22Rv1 (cell line): ENCODE measurements around the gene MAPRE3.

Source experiments
- ZFX ChIP-seq: fragments of 450-650 bp; IDR thresholded peaks from 2 replicates; pipeline ENCODE4 v1.6.1; 2017; ENCODE audit warnings: antibody characterized with exemption, borderline replicate concordance
- TF ChIP-seq, protein P1 (sequence below): fragments of 450-650 bp; IDR thresholded peaks from 2 replicates; pipeline ENCODE4 v1.5.1; 2017; ENCODE audit warnings: mild to moderate bottlenecking

DNA sequence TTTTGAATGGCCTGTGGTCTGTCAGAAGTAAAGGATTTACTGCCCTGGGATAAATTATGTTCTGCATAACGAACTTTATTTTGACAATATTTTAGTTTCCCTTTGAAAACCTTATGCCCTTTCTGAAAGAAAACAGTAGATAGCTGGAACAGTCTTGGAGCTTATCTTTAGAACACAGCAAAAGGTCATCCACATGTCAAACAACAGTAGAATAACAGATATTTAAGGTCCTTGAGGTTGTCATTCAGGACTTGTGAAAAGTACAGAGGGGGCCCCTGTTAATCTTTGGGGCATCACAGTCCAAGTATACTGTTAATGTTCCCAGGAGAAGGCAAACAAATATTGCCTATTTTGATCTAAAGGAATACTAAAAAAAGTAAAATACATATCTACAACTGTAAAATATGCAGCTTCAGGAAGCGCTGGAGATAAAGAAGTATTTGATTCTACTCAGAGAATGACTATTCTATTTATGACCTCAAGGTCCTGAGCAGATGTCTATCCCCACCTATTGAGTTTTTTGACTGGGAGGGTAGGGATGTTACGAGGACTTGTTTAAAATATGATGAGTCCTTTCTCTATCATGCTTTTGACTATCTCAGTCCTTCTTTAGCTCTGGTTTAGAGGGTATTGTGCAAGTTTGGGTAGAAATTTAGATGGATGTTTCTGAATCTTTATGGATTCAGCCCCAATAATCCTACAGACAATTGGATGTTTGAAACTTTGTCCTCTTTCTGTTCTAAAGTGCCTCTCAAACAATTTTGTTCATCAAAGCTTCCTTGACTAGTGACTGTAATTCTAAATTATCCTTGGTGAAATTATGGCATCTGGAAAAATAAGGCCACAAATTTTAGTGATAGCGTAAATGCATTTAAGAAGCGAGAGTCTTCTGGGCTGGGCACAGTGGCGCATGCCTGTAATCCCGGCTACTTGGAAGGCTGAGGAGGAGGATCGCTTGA lies 37.3 kb downstream of the MAPRE3 start:
- TF ChIP-seq, protein P1, sequence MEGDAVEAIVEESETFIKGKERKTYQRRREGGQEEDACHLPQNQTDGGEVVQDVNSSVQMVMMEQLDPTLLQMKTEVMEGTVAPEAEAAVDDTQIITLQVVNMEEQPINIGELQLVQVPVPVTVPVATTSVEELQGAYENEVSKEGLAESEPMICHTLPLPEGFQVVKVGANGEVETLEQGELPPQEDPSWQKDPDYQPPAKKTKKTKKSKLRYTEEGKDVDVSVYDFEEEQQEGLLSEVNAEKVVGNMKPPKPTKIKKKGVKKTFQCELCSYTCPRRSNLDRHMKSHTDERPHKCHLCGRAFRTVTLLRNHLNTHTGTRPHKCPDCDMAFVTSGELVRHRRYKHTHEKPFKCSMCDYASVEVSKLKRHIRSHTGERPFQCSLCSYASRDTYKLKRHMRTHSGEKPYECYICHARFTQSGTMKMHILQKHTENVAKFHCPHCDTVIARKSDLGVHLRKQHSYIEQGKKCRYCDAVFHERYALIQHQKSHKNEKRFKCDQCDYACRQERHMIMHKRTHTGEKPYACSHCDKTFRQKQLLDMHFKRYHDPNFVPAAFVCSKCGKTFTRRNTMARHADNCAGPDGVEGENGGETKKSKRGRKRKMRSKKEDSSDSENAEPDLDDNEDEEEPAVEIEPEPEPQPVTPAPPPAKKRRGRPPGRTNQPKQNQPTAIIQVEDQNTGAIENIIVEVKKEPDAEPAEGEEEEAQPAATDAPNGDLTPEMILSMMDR: no peak
- TF ChIP-seq ZFX: no peak
